Tibial nerve (tissue), 4 donors: ENCODE data around the gene LGALS9. TPM values are rescaled to one million over a fixed set of nuclear protein-coding genes. Genes with fewer than 3 reads are reported as not detected.

Experiments used
- DNase-seq, 2 donors: peaks; one replicate each; pipeline ENCODE4 v3.0.0-alpha.2; 2019; ENCODE audit warnings: low spot score in 2 of 2
- H3K27ac ChIP-seq, 4 donors: fragments of 200-600 bp; sonication (generic) in 3 of 4; one replicate each; pipeline ENCODE4 v1.5.1; 2017 to 2019; ENCODE audit warnings: mild to moderate bottlenecking in 1 of 4
- H3K27me3 ChIP-seq, 2 donors: fragments of 200-600 bp; sonication (generic) in 1 of 2; one replicate each; pipeline versions ENCODE4 v1.5.1 to v1.6.0; 2017 to 2019
- H3K36me3 ChIP-seq, 3 donors: fragments of 200-600 bp; sonication (generic); one replicate each; pipeline ENCODE4 v1.5.1; 2018 to 2019
- H3K4me1 ChIP-seq, 4 donors: fragments of 200-600 bp; sonication (generic) in 3 of 4; one replicate each; pipeline ENCODE4 v1.5.1; 2017 to 2019
- H3K4me3 ChIP-seq, 4 donors: fragments of 200-600 bp; sonication (generic) in 3 of 4; one replicate each; pipeline ENCODE4 v1.5.1; 2017 to 2019; ENCODE audit warnings: mild to moderate bottlenecking in 1 of 4, moderate library complexity in 1 of 4
- H3K9me3 ChIP-seq, 4 donors: fragments of 200-600 bp; sonication (generic) in 3 of 4; one replicate each; pipeline ENCODE4 v1.5.1; 2017 to 2019
- CTCF ChIP-seq, 5 experiments: fragments of 200-600 bp in 3 of 5; fragments of 450-650 bp in 2 of 5; sonication (generic) in 3 of 5; IDR thresholded peaks; one replicate each; pipeline ENCODE4 v1.5.1; 2016 to 2019; ENCODE audit warnings: antibody characterized with exemption in 5 of 5, mild to moderate bottlenecking in 3 of 5, moderate library complexity in 2 of 5
- EP300 ChIP-seq, 2 donors: sonication (generic); formaldehyde crosslinking; IDR thresholded peaks; one replicate each; pipeline ENCODE4 v1.6.1; 2017; ENCODE audit warnings: antibody characterized with exemption in 2 of 2, mild to moderate bottlenecking in 1 of 2
- POLR2A ChIP-seq, 2 donors: fragments of 450-650 bp; IDR thresholded peaks; one replicate each; pipeline ENCODE4 v1.6.1; 2017; ENCODE audit warnings: antibody characterized with exemption in 2 of 2, mild to moderate bottlenecking in 2 of 2, moderate library complexity in 2 of 2
- WGBS, 2 donors: methylation state at CpG; one replicate each; pipeline ENCODE4 v1.1.5; 2018; 5-methylcytosine and 5-hydroxymethylcytosine counted together
- total RNA-seq, 4 donors: library from RNA; depleted of rRNA; stranded (reverse); fragments of >200 nt; gene quantifications; one replicate each; pipeline ENCODE4 v1.1.0, GENCODE V29; 2016

The LGALS9 gene
- total RNA-seq, 4 donors from 2014 or later, result 11.9 to 73.5 (median 20.7) TPM

GRCh38 chr17:27607521-27608091, 23.4 kb upstream of the LGALS9 start:
- H3K9me3 ChIP-seq, result no peaks in the 10 kb centered on the region
- peaks cover 0 to 91% (median 10%) of the 10 kb centered on the region in 3 donors for H3K36me3 ChIP-seq
- no peak for DNase-seq
- TF ChIP-seq EP300 (IDR thresholded peaks at IDR 0.05) (no peak), CTCF (IDR thresholded peaks at IDR 0.05) (no peak), POLR2A (IDR thresholded peaks at IDR 0.05) (no peak)
- peaks cover 0 to 16% (median 2%) of the 10 kb centered on the region in 4 donors for H3K4me1 ChIP-seq
- no peak overlapping the region for H3K4me3 ChIP-seq
- no peak overlapping the region for H3K27ac ChIP-seq
- WGBS, 2 donors, result 76 to 91% methylated on average over 11 to 13 of the region's 16 CpGs
- no peaks in the 10 kb centered on the region for H3K27me3 ChIP-seq

- Histone ChIP-seq H3K9me3 (no peaks in the 10 kb centered on the region), H3K4me1 (peaks cover 0 to 7% (median 0%) of the 10 kb centered on the region in 4 donors), H3K4me3 (no peak overlapping the region), H3K27me3 (no peaks in the 10 kb centered on the region), H3K27ac (no peak overlapping the region), H3K36me3 (peaks cover 0 to 100% (median 10%) of the 10 kb centered on the region in 3 donors)
- DNase-seq, result no peak
- TF ChIP-seq EP300 (IDR thresholded peaks at IDR 0.05) (no peak), CTCF (IDR thresholded peaks at IDR 0.05) (no peak), POLR2A (IDR thresholded peaks at IDR 0.05) (no peak)
- WGBS, 2 donors, result 95 to 98% methylated on average over 11 of the region's 11 CpGs
Measured at GRCh38 chr17:27608328-27609230, 22.4 kb upstream of the LGALS9 start.

GRCh38 chr17:27609611-27610303, 21.2 kb upstream of the LGALS9 start:
- TF ChIP-seq CTCF (IDR thresholded peaks at IDR 0.05) (peak; percentile 21 to 60 (median 32)), POLR2A (IDR thresholded peaks at IDR 0.05) (no peak)
- H3K9me3 ChIP-seq, result no peaks in the 10 kb centered on the region
- H3K4me1 ChIP-seq, result peaks cover 0 to 7% (median 0%) of the 10 kb centered on the region in 4 donors
- H3K27ac ChIP-seq, result no peak overlapping the region
- no peaks in the 10 kb centered on the region for H3K27me3 ChIP-seq
- WGBS, 2 donors, result 39 to 72% methylated on average over 4 to 11 of the region's 11 CpGs
- H3K4me3 ChIP-seq, result no peak overlapping the region
- peaks cover 0 to 100% (median 10%) of the 10 kb centered on the region in 3 donors for H3K36me3 ChIP-seq
- no peak for DNase-seq

- no peak for DNase-seq
- no peak for TF ChIP-seq CTCF (IDR thresholded peaks at IDR 0.05)
- H3K4me1 ChIP-seq, result peaks cover 0 to 7% (median 0%) of the 10 kb centered on the region in 4 donors
- no peaks in the 10 kb centered on the region for H3K27me3 ChIP-seq
- no peak overlapping the region for H3K27ac ChIP-seq
- H3K4me3 ChIP-seq, result no peak overlapping the region
- no peaks in the 10 kb centered on the region for H3K9me3 ChIP-seq
- 83 to 91% methylated on average over 4 of the region's 4 CpGs for WGBS, 2 donors
- peaks cover 0 to 100% (median 13%) of the 10 kb centered on the region in 3 donors for H3K36me3 ChIP-seq
Measured at GRCh38 chr17:27610304-27610677, 20.7 kb upstream of the LGALS9 start.
